ENCODE results near the gene XPOT.

Gene XPOT

GRCh38 chr12:64407342-64408223, 3.4 kb downstream of the XPOT start:
- no peak for TF ChIP-seq ZFX (IDR thresholded peaks at IDR 0.05; ENCODE audit: borderline replicate concordance)
- no peak for TF ChIP-seq CTCF (IDR thresholded peaks at IDR 0.05)
- H3K27ac ChIP-seq = no peak overlapping the region

- TF ChIP-seq ZFX (IDR thresholded peaks at IDR 0.05; ENCODE audit: borderline replicate concordance) = no peak
- TF ChIP-seq CTCF (IDR thresholded peaks at IDR 0.05) = no peak
- H3K27ac ChIP-seq = no peak overlapping the region
Measured at GRCh38 chr12:64411427-64411826, 7.2 kb downstream of the XPOT start.

- TF ChIP-seq CTCF (IDR thresholded peaks at IDR 0.05) = no peak
- no peak overlapping the region; the same call in 1 of the 2 replicates for H3K27ac ChIP-seq
Measured at GRCh38 chr12:64412459-64412858, 8.3 kb downstream of the XPOT start.

GRCh38 chr12:64413884-64414283, 9.7 kb downstream of the XPOT start:
- no peak overlapping the region for H3K27ac ChIP-seq
- TF ChIP-seq ZFX (IDR thresholded peaks at IDR 0.05; ENCODE audit: borderline replicate concordance) (no peak), CTCF (IDR thresholded peaks at IDR 0.05) (no peak)

- TF ChIP-seq CTCF (IDR thresholded peaks at IDR 0.05) (no peak), ZFX (IDR thresholded peaks at IDR 0.05; ENCODE audit: borderline replicate concordance) (no peak)
- no peak overlapping the region for H3K27ac ChIP-seq
Measured at GRCh38 chr12:64418209-64418608, 14.0 kb downstream of the XPOT start.

GRCh38 chr12:64419696-64420095, 15.5 kb downstream of the XPOT start:
- H3K27ac ChIP-seq = no peak overlapping the region
- TF ChIP-seq ZFX (IDR thresholded peaks at IDR 0.05; ENCODE audit: borderline replicate concordance) (no peak), CTCF (IDR thresholded peaks at IDR 0.05) (no peak)

- TF ChIP-seq ZFX (IDR thresholded peaks at IDR 0.05; ENCODE audit: borderline replicate concordance) (no peak), CTCF (IDR thresholded peaks at IDR 0.05) (no peak)
Measured at GRCh38 chr12:64427988-64428387, 23.8 kb downstream of the XPOT start.

More at GRCh38 chr12:64427988-64428387, 23.8 kb downstream of the XPOT start:
- peak overlapping the region; percentile 22; the same call in 1 of the 2 replicates for H3K27ac ChIP-seq
